HCEC 1CT (cell line): ENCODE results near the gene MYO1C.

Experiments used
- DNase-seq: peaks from one replicate; pipeline ENCODE4 v3.0.0-alpha.2; 2017

MYO1C gene

GRCh38 chr17:1484676-1485422 lies 7.6 kb downstream of the MYO1C start:
- peak; percentile 32 for DNase-seq

GRCh38 chr17:1484060-1484535 lies 8.4 kb downstream of the MYO1C start:
- DNase-seq, result no peak

GRCh38 chr17:1482680-1483079 lies 9.8 kb downstream of the MYO1C start:
- no peak for DNase-seq

GRCh38 chr17:1481736-1482135 lies 10.8 kb downstream of the MYO1C start:
- no peak for DNase-seq

- no peak for DNase-seq
These were observed 11.6 kb downstream of the MYO1C start for GRCh38 chr17:1480747-1481465.

- DNase-seq, result no peak
These were observed 14.1 kb downstream of the MYO1C start for GRCh38 chr17:1478418-1478817.

GRCh38 chr17:1475321-1475854 lies 17.1 kb downstream of the MYO1C start:
- DNase-seq, result no peak

- no peak for DNase-seq
These were observed 17.9 kb downstream of the MYO1C start for GRCh38 chr17:1474402-1475189.

GRCh38 chr17:1473841-1474240 lies 18.6 kb downstream of the MYO1C start:
- no peak for DNase-seq

GRCh38 chr17:1473170-1473569 lies 19.3 kb downstream of the MYO1C start:
- no peak for DNase-seq

GRCh38 chr17:1471911-1472821 lies 20.3 kb downstream of the MYO1C start:
- no peak for DNase-seq

- no peak for DNase-seq
These were observed 21.0 kb downstream of the MYO1C start for GRCh38 chr17:1471490-1471889.

GRCh38 chr17:1470755-1471462 lies 21.6 kb downstream of the MYO1C start:
- no peak for DNase-seq

GRCh38 chr17:1470071-1470754 lies 22.3 kb downstream of the MYO1C start:
- DNase-seq, result no peak

GRCh38 chr17:1469231-1469852 lies 23.1 kb downstream of the MYO1C start:
- DNase-seq, result no peak

- DNase-seq, result no peak
These were observed 24.5 kb downstream of the MYO1C start for GRCh38 chr17:1467898-1468492.

GRCh38 chr17:1467258-1467657 lies 25.2 kb downstream of the MYO1C start:
- no peak for DNase-seq

- DNase-seq, result no peak
These were observed 28.3 kb downstream of the MYO1C start for GRCh38 chr17:1464186-1464585.

GRCh38 chr17:1462164-1463112 lies 30.0 kb downstream of the MYO1C start:
- DNase-seq, result no peak
